ENCODE results near the gene YPEL3.

DNA sequence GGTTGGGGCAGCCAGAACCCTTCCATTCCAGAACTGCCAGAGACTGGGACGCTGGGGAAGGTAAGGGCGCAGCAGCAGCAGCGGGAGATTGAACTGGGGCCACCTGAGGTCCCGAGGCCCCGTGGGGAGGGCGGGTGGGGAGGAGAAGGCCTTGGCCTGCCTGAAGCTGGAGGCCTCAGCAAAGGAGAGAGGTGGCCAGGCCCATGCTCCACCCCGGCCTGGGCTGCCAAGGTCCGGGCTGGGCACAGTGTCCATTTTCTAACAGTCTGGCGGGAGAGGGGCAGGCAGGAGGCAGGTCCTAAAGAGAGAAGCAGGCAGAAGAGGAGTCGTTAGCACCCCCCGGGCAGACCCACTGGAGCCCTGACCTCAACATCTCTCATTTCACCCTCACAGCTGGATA is 18.4 kb upstream of the YPEL3 start:
- TF ChIP-seq, protein P1, sequence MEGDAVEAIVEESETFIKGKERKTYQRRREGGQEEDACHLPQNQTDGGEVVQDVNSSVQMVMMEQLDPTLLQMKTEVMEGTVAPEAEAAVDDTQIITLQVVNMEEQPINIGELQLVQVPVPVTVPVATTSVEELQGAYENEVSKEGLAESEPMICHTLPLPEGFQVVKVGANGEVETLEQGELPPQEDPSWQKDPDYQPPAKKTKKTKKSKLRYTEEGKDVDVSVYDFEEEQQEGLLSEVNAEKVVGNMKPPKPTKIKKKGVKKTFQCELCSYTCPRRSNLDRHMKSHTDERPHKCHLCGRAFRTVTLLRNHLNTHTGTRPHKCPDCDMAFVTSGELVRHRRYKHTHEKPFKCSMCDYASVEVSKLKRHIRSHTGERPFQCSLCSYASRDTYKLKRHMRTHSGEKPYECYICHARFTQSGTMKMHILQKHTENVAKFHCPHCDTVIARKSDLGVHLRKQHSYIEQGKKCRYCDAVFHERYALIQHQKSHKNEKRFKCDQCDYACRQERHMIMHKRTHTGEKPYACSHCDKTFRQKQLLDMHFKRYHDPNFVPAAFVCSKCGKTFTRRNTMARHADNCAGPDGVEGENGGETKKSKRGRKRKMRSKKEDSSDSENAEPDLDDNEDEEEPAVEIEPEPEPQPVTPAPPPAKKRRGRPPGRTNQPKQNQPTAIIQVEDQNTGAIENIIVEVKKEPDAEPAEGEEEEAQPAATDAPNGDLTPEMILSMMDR (IDR thresholded peaks at IDR 0.05) = no peak
- TF ChIP-seq POLR2A (IDR thresholded peaks at IDR 0.05) (no peak), POLR2AphosphoS5 (IDR thresholded peaks at IDR 0.05) (no peak), EP300 (IDR thresholded peaks at IDR 0.05) (no peak)

All from suprapubic skin (tissue), 4 donors.